Uterus (tissue), 2 donors: ENCODE measurements around the gene RBM45.

Source experiments
- CTCF ChIP-seq, 4 experiments: fragments of 200-600 bp in 2 of 4; fragments of 450-650 bp in 2 of 4; sonication (generic) in 2 of 4; IDR thresholded peaks; one replicate each; pipeline ENCODE4 v1.5.1; 2016 to 2019; ENCODE audit warnings: antibody characterized with exemption in 4 of 4, mild to moderate bottlenecking in 2 of 4, moderate library complexity in 1 of 4
- POLR2A ChIP-seq, 2 donors: fragments of 450-650 bp; IDR thresholded peaks; one replicate each; pipeline ENCODE4 v1.6.1; 2016; ENCODE audit warnings: antibody characterized with exemption in 2 of 2, mild to moderate bottlenecking in 1 of 2, moderate library complexity in 1 of 2

- TF ChIP-seq POLR2A (IDR thresholded peaks at IDR 0.05) (no peak), CTCF (IDR thresholded peaks at IDR 0.05) (no peak)
Observed at GRCh38 chr2:178111743-178112142, 494 bp upstream of the RBM45 start.
